ENCODE results near the gene ENO3.
"Not testable (repeated sequence)": the region's sequence is repeated elsewhere in the genome, so short reads cannot be mapped to it uniquely, and the experiment has no call there.

DNA sequence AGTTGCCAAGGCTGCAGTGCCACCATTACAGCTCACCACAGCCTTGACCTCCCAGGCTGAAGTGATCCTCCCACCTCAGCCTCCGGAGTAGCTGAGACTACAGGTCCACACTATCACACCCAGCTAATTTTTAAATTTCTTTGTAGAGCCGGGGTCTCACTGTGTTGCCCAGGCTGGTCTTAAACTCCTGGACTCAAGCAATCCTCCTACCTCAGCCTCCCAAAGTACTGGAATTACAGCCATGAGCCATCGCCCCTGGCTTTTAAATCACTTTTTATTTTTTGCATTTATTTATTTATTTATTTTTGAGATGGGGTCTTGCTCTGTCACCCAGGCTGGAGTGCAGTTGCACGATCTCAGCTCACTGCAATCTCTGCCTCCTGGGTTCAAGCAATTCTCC is 36.4 kb upstream of the ENO3 start:
- not testable (repeated sequence) for TF ChIP-seq EZH2 (IDR thresholded peaks at IDR 0.05; ENCODE audit: insufficient read depth, poor library complexity, severe bottlenecking); EZH2phosphoT487 (IDR thresholded peaks at IDR 0.05; ENCODE audit: insufficient read depth, low read depth)

All from GM23248 (cell line).